Upper lobe of left lung (tissue), 4 donors: ENCODE results near the gene ARHGEF10L.

Source experiments
- EP300 ChIP-seq, 4 donors: sonication (generic); formaldehyde crosslinking; IDR thresholded peaks; one replicate each; pipeline ENCODE4 v1.5.1; 2017; ENCODE audit warnings: antibody characterized with exemption in 4 of 4, control low read depth in 2 of 4
- TF ChIP-seq, protein P1 (sequence below), 6 experiments: fragments of 450-650 bp in 4 of 6; fragments of 200-600 bp in 2 of 6; sonication (generic) in 2 of 6; IDR thresholded peaks; one replicate each; pipeline ENCODE4 v1.5.1; 2016 to 2019; ENCODE audit warnings: antibody characterized with exemption in 6 of 6

DNA sequence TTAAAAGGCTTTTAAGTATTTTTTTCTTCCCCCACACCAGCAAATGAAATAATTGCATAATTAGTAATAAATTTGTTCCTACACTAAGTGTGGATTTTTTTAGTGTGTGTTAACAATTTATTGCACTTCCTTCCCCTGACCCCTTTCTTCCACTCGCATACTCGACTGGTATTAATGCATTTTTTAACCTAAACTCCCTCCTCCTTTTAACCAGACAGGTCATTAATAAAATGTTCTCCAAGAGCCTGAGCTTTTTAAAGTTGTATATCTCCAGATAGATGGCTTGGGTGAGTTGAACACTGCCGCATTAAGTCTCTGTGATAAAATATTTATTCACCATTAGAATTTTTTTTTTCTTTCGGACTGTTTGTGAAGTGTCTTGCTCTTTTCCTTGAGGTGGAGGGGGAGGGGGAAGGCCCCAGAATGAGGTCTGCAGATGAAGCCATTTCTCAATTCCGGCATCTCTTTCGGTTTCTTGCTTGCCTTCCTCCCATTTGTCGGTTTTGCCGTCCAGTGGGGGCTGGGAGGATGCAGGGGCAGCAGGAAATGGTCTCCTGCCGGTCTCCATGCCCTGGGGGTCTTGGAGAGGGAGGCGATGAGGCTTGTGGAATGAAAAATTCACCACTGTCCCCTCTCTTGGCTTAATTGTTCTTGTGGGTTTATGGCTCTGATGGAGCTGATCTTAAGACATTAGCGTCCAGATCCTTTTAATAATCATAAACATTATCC, 151.6 kb downstream of the ARHGEF10L start:
- TF ChIP-seq EP300 (IDR thresholded peaks at IDR 0.05): no peak
- TF ChIP-seq, protein P1, sequence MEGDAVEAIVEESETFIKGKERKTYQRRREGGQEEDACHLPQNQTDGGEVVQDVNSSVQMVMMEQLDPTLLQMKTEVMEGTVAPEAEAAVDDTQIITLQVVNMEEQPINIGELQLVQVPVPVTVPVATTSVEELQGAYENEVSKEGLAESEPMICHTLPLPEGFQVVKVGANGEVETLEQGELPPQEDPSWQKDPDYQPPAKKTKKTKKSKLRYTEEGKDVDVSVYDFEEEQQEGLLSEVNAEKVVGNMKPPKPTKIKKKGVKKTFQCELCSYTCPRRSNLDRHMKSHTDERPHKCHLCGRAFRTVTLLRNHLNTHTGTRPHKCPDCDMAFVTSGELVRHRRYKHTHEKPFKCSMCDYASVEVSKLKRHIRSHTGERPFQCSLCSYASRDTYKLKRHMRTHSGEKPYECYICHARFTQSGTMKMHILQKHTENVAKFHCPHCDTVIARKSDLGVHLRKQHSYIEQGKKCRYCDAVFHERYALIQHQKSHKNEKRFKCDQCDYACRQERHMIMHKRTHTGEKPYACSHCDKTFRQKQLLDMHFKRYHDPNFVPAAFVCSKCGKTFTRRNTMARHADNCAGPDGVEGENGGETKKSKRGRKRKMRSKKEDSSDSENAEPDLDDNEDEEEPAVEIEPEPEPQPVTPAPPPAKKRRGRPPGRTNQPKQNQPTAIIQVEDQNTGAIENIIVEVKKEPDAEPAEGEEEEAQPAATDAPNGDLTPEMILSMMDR (IDR thresholded peaks at IDR 0.05): no peak
